GM11168 (cell line): ENCODE results near the gene NBAS.
"Not testable (repeated sequence)": the region's sequence is repeated elsewhere in the genome, so short reads cannot be mapped to it uniquely, and the experiment has no call there.

Source experiments
- in situ Hi-C: fragments of 300-500 bp; cut with MboI; formaldehyde crosslinking; loops from one replicate; pipeline ENCODE4 v1.12.0; 2022; ENCODE audit warnings: low sequenced_read_pairs; ENCODE audit not compliant: unreplicated experiment

The NBAS gene

DNA sequence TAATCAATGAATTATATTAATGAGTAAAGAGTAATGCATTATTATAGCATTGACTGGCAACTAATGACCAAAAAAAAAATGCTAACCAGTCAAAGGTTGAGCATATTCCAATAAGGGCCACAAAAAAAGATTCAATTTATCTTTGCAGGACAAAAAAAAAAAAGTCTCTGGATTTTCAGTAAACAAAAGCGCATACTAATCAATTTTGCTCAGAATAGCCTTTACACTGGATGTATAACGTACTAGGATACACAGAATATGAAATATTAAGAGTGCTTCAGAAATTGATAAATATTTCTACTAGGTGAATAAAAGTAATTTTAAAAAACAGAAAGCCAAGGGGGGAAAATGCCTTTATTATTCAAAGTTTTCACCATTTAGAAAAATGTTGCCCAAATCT lies 74.4 kb downstream of the NBAS start:
- in situ Hi-C loops, result no loop called here

DNA sequence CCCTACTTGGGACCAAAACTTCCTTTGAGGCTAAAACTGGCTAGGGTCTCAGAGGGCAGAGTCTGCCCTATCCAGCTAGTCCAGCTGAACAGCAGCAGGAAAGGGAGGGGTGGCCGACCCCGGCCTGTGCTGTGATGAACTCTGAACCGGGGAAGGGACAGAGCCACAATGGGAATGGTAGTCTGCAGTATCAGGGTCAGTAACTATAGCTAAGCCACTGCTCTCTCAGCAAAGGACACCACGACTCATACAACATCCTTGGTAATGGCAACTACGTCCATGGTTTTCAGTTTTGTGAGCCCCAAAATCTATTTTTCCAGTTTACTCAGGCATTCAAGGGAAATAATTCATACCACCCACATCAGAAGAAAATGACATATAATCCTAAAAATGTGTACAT lies 75.2 kb downstream of the NBAS start:
- in situ Hi-C loops, result no loop called here

DNA sequence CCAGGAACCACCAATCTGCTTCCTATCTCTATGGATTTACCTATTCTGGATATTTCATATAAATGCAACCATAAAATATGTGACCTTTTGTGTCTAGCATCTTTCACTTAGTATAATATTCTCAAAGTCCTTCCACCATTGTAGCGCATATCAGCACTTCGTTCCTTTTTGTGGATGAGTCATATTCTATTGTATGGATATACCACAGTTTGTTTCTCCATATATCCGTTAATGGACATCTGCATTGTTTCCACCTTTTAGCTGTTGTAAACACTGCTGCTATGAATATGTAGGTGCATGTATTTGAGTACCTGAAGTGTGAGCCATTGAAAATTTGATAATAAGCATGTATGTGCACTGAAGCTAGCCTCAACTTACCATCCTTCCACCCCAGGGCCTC lies 80.1 kb downstream of the NBAS start:
- in situ Hi-C loops, result no loop called here

- in situ Hi-C loops, result no loop called here
Observed at GRCh38 chr2:15480552-15480951, 80.6 kb downstream of the NBAS start.

DNA sequence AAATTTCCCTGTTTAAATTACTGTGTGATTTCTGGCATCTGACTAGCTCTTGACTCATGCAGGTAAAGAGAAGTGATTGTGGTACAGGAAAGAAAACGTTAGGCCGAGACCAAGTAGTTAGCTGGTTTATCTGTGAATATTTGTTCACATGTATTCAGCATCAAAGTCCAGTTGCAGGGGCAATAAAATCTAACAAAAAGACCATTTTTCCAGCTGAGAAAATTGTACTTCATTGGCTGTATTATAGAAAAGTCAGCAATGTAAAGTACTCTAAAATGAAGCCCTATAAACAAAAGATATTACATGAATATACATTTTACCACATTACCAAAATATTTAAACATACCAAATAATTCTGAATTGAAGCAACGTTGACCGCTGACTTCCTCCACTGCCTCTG lies 88.3 kb downstream of the NBAS start:
- in situ Hi-C loops, result no loop called here

- in situ Hi-C loops, result no loop called here
Observed at GRCh38 chr2:15472133-15472532, 89.0 kb downstream of the NBAS start.

- in situ Hi-C loops, result no loop called here
Observed at GRCh38 chr2:15471606-15472005, 89.5 kb downstream of the NBAS start.

- in situ Hi-C loops, result no loop called here
Observed at GRCh38 chr2:15460112-15460620, 101.0 kb downstream of the NBAS start.

GRCh38 chr2:15458277-15458676 lies 102.9 kb downstream of the NBAS start:
- in situ Hi-C loops, result no loop called here

DNA sequence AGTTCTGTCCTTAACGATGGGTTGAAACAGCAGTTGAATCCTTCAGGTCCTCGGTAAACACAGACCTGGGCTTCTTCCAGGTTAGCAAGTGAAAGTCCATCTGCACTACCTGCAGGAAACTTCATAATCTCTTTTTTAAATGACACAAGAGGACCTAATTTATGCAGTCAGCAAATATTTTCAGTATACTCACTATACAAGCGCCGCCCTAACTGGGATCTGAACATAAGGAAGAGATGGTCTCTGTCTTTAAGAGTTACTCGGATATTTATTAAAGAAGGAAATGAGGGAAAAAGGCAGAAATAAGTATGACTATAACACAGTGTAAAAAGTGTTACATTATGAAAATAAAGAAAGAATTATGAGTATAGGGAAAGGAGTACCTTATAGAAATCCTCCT lies 103.3 kb downstream of the NBAS start:
- in situ Hi-C loops, result no loop called here

GRCh38 chr2:15456352-15456751 lies 104.8 kb downstream of the NBAS start:
- in situ Hi-C loops, result no loop called here

GRCh38 chr2:15450808-15451207 lies 110.3 kb downstream of the NBAS start:
- in situ Hi-C loops, result no loop called here

GRCh38 chr2:15449556-15450236 lies 111.4 kb downstream of the NBAS start:
- in situ Hi-C loops, result no loop called here

DNA sequence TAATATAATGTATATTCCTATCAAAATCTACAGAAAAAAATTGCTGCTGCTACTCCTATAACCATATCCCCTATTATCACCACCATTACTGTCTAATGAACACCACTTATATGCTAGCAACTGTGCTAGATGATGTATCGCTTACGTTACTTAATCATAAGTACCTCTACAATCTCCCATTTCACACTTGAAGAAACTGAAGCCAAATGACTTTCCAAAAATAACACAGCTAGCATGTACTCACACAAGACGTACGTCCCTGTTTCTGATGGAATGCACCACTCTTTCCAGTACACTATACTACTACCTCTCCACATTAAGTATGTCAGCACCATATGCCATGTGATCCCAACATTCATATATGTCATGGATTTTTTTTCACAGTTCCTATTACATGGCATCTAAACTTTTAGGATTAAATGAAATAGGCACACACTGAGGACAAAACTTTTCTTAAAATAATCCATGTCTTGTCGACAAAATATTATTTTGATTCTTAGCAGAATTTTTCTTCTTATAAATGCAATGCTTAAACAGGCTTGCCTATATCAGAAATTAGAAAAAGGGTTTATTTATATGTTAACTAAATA lies 112.8 kb downstream of the NBAS start:
- in situ Hi-C loops, result no loop called here

- in situ Hi-C loops, result no loop called here
Observed at GRCh38 chr2:15447381-15447780, 113.8 kb downstream of the NBAS start.

DNA sequence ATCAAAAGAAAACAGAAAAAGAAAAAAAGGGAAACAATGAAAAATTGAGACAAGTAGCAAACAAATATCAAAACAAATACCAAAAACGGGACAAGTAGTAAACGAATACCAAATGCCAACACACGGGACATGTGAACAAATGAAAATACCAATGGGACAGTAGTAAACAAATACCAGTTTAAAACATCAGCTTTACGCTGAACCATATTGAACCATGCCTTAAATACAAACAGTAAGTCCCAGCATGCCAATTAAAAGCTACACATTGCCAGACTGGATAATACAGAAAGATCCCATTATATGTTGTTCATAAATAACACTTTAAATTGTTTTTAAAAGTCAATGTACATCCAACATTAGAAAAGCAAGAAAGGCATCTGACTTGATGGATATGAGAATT lies 114.2 kb downstream of the NBAS start:
- in situ Hi-C loops, result no loop called here

- in situ Hi-C loops, result no loop called here
Observed at GRCh38 chr2:15445891-15446562, 115.1 kb downstream of the NBAS start.

DNA sequence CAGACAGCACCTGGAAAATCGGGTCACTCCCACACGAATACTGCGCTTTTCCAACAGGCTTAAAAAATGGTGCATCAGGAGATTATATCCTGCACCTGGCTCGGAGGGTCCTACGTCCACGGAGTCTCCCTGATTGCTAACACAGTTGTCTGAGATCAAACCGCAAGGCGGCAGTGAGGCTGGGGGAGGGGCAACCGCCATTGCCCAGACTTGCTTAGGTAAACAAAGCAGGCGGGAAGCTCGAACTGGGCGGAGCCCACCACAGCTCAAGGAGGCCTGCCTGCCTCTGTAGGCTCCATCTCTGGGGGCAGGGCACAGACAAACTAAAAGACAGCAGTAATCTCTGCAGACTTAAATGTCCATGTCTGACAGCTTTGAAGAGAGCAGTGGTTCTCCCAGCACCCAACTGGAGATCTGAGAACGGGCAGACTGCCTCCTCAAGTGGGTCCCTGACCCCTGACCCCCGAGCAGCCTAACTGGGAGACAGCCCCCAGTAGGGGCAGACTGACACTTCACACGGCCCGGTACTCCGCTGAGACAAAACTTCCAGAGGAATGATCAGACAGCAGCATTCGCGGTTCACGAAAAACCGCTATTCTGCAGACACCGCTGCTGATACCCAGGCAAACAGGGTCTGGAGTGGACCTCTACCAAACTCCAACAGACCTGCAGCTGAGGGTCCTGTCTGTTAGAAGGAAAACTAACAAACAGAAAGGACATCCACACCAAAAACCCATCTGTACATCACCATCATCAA lies 121.2 kb downstream of the NBAS start:
- in situ Hi-C loops, result not testable (repeated sequence)

GRCh38 chr2:15439366-15439765 lies 121.8 kb downstream of the NBAS start:
- in situ Hi-C loops, result not testable (repeated sequence)

DNA sequence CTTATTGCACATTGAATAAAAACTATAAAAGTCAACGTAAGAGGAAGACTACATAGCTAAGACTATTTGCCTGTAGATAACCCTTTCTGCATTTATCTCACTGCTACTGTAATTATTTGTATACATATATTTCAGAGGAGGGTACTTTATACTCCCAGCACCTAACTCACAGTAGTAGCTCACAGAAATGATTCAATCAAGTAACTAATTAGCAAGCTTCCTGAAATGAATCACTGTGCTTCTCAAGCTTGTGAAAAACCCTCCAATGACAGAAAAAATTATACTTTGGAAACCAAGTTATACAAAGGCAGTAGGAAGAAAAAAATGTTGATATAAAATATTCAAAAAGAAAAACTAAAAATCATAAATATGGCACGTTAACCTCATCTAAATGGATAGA lies 124.9 kb downstream of the NBAS start:
- in situ Hi-C loops, result no loop called here

GRCh38 chr2:15435474-15435873 lies 125.7 kb downstream of the NBAS start:
- in situ Hi-C loops, result no loop called here
